DMS153 treated with DMSO at 0.1 percent for 48 hours (cell line): ENCODE data around the gene ATXN1.

Source experiments
- DNase-seq: peaks from one replicate; lab custom pipeline; 2025; ENCODE audit not compliant: unreplicated experiment; lab: John Stamatoyannopoulos, UW

ATXN1 gene

GRCh38 chr6:16783952-16784565, 22.8 kb upstream of the ATXN1 start:
- no peak for DNase-seq

- no peak for DNase-seq
Measured at GRCh38 chr6:16783509-16783908, 22.2 kb upstream of the ATXN1 start.

- no peak for DNase-seq
Measured at GRCh38 chr6:16782278-16782677, 21.0 kb upstream of the ATXN1 start.

GRCh38 chr6:16781348-16782169, 20.3 kb upstream of the ATXN1 start:
- no peak for DNase-seq

- no peak for DNase-seq
Measured at GRCh38 chr6:16778521-16778920, 17.3 kb upstream of the ATXN1 start.

- DNase-seq, result no peak
Measured at GRCh38 chr6:16777794-16778193, 16.5 kb upstream of the ATXN1 start.

- no peak for DNase-seq
Measured at GRCh38 chr6:16776394-16777017, 15.2 kb upstream of the ATXN1 start.

- no peak for DNase-seq
Measured at GRCh38 chr6:16774437-16774836, 13.2 kb upstream of the ATXN1 start.

- DNase-seq, result no peak
Measured at GRCh38 chr6:16773362-16773761, 12.1 kb upstream of the ATXN1 start.

GRCh38 chr6:16770701-16771569, 9.7 kb upstream of the ATXN1 start:
- peak; percentile 41 for DNase-seq

- DNase-seq, result no peak
Measured at GRCh38 chr6:16769986-16770376, 8.7 kb upstream of the ATXN1 start.

- DNase-seq, result no peak
Measured at GRCh38 chr6:16769131-16769985, 8.1 kb upstream of the ATXN1 start.

GRCh38 chr6:16768477-16768830, 7.2 kb upstream of the ATXN1 start:
- DNase-seq, result no peak

GRCh38 chr6:16767765-16768476, 6.7 kb upstream of the ATXN1 start:
- DNase-seq, result no peak

- DNase-seq, result no peak
Measured at GRCh38 chr6:16766836-16767745, 5.8 kb upstream of the ATXN1 start.

GRCh38 chr6:16766043-16766536, 4.8 kb upstream of the ATXN1 start:
- DNase-seq, result no peak

GRCh38 chr6:16765235-16765634, 4.0 kb upstream of the ATXN1 start:
- DNase-seq, result no peak

GRCh38 chr6:16764188-16764950, 3.1 kb upstream of the ATXN1 start:
- no peak for DNase-seq
